Kidney epithelial cell (primary cell): ENCODE data around the gene SBSN. TPM values are rescaled to one million over a fixed set of nuclear protein-coding genes. Genes with fewer than 3 reads are reported as not detected.

ENCODE experiments used
- DNase-seq: peaks from one replicate; pipeline ENCODE4 v3.0.0-alpha.2; 2010; ENCODE audit warnings: low read depth
- H3K27me3 ChIP-seq: 2 replicates; pipeline ENCODE4 v1.6.0; 2011; ENCODE audit warnings: low read length; ENCODE audit not compliant: control insufficient read depth, insufficient read depth
- H3K36me3 ChIP-seq: 2 replicates; pipeline ENCODE4 v1.5.1; 2011; ENCODE audit warnings: low read length; ENCODE audit not compliant: control insufficient read depth, insufficient read depth
- H3K4me3 ChIP-seq: 2 replicates; pipeline ENCODE4 v1.5.1; 2011; ENCODE audit warnings: low read depth, mild to moderate bottlenecking, control low read depth, low read length
- total RNA-seq: library from RNA; depleted of rRNA; stranded (reverse); fragments of >200 nt; gene quantifications from 2 replicates; pipeline ENCODE4 v1.2.3, GENCODE V29; 2015
- TF ChIP-seq, protein P1 (sequence below): IDR thresholded peaks from 2 replicates; pipeline ENCODE4 v1.5.1; 2011; ENCODE audit warnings: mild to moderate bottlenecking, moderate library complexity, low read length, control low read depth, inconsistent platforms; ENCODE audit not compliant: insufficient read depth, poor library complexity, severe bottlenecking

SBSN gene
- total RNA-seq, 1 donor from 2014 or later: not detected

DNA sequence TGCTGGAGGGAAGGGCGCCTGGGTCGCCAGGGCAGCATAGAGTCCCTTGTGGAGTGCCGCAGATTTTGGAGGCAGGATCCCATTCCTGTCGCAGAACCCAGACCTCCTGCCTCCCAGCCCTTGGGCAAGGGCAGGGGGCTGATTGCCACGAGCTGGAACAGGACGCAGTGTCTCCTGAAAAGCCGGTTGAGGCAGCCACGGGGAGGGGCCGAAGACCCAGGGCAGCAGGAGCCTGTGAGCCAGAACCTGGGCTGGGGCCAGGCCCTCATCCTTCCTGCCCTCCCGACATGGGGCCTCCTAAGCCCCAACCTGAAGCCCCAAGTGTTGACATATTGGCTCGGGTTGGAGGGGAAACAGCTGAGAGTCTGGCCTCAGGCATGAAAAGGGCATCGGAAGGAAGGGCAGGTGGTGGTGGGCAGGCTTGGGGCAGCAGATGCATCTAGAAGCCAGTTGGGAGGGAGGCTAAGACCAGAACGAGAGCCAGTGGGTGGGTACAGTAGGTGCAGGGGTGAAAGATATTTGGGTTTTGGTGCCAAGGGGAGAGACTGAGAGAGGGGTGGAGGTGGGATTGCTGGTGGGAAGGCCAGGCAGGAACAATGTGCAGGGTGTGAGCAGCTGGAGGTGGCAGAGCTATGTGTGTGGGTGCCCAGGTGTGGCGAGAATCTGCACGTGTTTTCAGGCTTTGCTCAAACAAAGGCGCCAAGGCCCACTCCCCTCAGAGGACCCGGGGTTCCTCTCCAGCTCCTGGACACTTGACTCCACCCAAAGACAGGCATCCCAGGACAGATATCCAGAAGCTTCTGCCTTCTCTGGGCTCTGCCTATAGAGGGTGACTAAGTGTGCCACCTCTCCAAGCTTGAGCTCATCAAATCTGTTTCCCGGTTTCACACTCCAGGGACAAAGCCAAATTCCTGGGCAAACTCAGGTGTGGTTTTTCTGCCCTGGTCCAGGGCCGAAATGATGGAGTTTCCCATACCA is 1.4 kb upstream of the SBSN start:
- peaks cover 42% of the 10 kb centered on the region for H3K27me3 ChIP-seq
- TF ChIP-seq, protein P1, sequence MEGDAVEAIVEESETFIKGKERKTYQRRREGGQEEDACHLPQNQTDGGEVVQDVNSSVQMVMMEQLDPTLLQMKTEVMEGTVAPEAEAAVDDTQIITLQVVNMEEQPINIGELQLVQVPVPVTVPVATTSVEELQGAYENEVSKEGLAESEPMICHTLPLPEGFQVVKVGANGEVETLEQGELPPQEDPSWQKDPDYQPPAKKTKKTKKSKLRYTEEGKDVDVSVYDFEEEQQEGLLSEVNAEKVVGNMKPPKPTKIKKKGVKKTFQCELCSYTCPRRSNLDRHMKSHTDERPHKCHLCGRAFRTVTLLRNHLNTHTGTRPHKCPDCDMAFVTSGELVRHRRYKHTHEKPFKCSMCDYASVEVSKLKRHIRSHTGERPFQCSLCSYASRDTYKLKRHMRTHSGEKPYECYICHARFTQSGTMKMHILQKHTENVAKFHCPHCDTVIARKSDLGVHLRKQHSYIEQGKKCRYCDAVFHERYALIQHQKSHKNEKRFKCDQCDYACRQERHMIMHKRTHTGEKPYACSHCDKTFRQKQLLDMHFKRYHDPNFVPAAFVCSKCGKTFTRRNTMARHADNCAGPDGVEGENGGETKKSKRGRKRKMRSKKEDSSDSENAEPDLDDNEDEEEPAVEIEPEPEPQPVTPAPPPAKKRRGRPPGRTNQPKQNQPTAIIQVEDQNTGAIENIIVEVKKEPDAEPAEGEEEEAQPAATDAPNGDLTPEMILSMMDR: no peak
- H3K4me3 ChIP-seq: no peak overlapping the region
- no peak for DNase-seq
- no peaks in the 10 kb centered on the region for H3K36me3 ChIP-seq

DNA sequence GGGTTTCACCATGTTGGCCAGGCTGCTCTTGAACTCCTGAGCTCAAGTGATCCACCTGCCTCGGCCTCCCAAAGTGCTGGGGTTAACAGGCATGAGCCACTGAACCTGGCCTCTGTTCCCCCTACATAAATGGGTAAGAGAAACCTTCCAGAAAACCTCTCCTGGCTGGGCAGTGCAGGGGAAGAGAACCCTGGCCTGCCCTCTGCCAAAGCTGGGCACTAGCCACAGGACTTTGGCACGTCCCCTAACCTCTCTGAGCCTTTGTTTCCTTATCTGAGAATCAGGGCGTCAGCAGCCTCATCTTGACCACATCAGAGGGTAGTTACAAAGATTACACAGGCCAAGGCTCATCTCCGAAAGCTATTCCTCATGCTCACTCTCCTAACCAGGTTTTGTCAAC is 2.2 kb downstream of the SBSN start:
- Histone ChIP-seq H3K36me3 (no peaks in the 10 kb centered on the region), H3K4me3 (no peak overlapping the region), H3K27me3 (peaks cover 27% of the 10 kb centered on the region)
- TF ChIP-seq, protein P1: no peak
- no peak for DNase-seq

DNA sequence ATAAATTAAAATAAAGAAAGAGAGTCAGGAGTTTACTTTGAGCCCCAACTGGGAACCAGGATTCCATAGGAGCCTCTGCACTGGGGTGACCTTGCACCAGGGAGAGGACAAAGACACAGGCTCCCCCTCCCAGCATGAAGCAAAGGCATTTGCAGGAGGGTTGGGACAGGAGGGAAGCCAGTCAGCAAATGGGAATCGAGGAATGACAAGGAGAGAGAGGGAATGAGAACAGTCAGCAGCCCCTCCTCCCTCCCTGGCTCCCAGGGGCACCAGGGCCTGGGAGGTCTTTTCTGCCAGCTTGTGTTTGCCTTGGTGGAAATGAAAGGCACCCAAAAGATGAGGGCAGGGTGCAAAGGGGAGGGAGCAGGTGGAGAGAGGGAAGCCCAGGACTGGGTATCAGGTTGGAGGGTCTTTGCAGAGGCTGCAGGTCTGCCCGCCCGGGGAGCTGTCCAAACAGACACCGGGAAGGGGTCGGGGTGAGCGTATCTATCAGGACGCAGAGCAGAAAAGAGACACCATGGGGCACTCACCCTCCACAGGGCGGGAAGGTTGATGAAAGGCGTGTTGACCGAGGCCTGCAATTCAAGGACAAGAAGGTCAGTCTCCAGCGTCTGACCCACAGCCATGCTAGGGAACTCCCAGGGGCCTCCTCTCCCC is 3.8 kb downstream of the SBSN start:
- Histone ChIP-seq H3K27me3 (peaks cover 25% of the 10 kb centered on the region), H3K4me3 (no peak overlapping the region), H3K36me3 (no peaks in the 10 kb centered on the region)
- DNase-seq: no peak
- TF ChIP-seq, protein P1: no peak

DNA sequence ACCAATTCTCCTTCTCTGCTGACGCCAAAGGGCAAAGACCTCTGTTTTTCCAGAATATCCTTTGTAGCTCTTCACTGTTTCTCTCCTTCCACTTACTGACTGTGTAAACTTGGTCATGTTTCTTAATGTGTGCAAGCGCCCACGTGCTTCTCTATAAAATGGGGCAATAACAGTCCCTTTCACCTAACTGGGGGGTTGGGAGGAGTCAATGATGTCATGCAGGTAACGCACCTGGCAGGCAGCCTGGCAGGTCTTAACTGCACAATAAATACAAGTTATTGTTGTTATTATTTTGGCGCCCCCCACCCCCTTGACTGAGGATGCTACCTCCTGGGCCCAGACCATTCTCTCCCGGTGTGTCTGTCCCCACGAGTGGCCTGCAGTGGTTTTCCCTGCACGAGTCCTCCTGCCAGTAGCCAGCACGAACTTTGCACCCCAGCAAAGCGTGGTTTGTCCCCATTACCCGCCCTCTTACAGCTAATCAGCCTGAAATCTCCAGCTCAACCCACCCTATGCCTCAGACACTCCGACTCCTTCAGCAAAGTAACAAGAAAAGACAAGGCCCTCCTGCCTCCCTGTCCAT is 5.3 kb downstream of the SBSN start:
- no peaks in the 10 kb centered on the region for H3K36me3 ChIP-seq
- no peak for DNase-seq
- TF ChIP-seq, protein P1: no peak

DNA sequence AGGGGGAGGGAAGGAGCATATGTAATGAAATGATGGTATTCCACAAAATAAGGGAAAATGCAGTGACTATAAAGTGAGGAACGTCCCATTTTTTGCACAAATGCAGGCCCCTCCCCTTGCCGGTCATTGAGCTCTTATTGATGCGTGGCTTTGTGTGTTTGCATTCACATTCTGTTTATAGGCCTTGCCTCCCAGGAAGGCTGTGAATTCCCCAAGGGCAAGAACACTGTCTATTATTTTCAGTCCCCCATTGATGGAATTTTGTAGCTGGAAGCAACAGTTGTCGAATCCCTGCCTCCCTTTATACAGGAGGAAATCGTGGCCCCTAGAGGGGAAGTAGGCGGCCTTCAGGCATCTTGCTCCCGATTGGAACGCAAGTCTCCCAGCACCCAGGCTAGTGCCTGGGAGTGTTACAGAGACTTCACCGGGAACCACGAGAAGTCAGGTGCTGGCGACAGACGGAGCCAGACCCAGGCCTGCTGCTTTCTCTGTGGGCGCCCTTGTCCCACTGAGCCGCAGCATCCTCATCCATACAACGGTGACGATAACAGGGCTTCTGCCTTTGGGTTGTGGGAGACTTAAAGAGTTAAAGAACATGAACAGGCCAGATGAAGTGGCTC is 6.9 kb downstream of the SBSN start:
- Histone ChIP-seq H3K4me3 (no peak overlapping the region), H3K36me3 (no peaks in the 10 kb centered on the region), H3K27me3 (peaks cover 21% of the 10 kb centered on the region)
- TF ChIP-seq, protein P1: no peak
- DNase-seq: no peak

More for the DNA sequence above, 5.3 kb downstream of the SBSN start:
- Histone ChIP-seq H3K4me3 (no peak overlapping the region), H3K27me3 (peaks cover 21% of the 10 kb centered on the region)
